Upper lobe of right lung (tissue), 1 donor: ENCODE measurements around the gene AP4B1. TPM values are rescaled to one million over a fixed set of nuclear protein-coding genes. Genes with fewer than 3 reads are reported as not detected.

Experiments
- ATAC-seq: fragments of 200-7000 bp; cut with Tn5 transposase; one replicate; pipeline ENCODE4 v1.9.1; 2020; ENCODE audit warnings: mild to moderate bottlenecking, moderate library complexity
- DNase-seq: peaks from one replicate; pipeline ENCODE4 v3.0.0-alpha.2; 2020
- H3K27ac ChIP-seq: fragments of 200-600 bp; one replicate; pipeline ENCODE4 v1.8.0; 2022
- H3K27me3 ChIP-seq: fragments of 200-600 bp; one replicate; pipeline ENCODE4 v1.8.0; 2022; ENCODE audit warnings: mild to moderate bottlenecking
- H3K36me3 ChIP-seq: fragments of 200-600 bp; one replicate; pipeline ENCODE4 v1.8.0; 2022
- H3K4me1 ChIP-seq: fragments of 200-600 bp; one replicate; pipeline ENCODE4 v1.8.0; 2022
- H3K4me3 ChIP-seq: fragments of 200-600 bp; one replicate; pipeline ENCODE4 v1.8.0; 2022; ENCODE audit warnings: mild to moderate bottlenecking
- H3K9me3 ChIP-seq: fragments of 200-600 bp; one replicate; pipeline ENCODE4 v1.8.0; 2022
- CTCF ChIP-seq: fragments of 200-600 bp; IDR thresholded peaks from one replicate; pipeline ENCODE4 v1.8.0; 2022; ENCODE audit warnings: antibody characterized with exemption
- intact Hi-C: fragments of 100-400 bp; cut with DNase I; formaldehyde crosslinking; loops from one replicate; pipeline ENCODE4 v1.11.0; 2022
- total RNA-seq: library from RNA; stranded (reverse); fragmentation: NEBNext Ultra II Directional; extraction: Animal tissue kit (Norgen Biotek cat#: 25700); gene quantifications from one replicate; pipeline ENCODE4 v1.2.1, GENCODE V29; 2021
- donor health status: DM: no; HTN: yes; CAD: no; lungs with severe emphysema.

Gene AP4B1
- total RNA-seq, 1 donor from 2014 or later: 16.1 TPM

- H3K4me1 ChIP-seq: no peaks in the 10 kb centered on the region
- ATAC-seq (no peak), DNase-seq (no peak)
- intact Hi-C loops: no loop called here
- no peaks in the 10 kb centered on the region for H3K36me3 ChIP-seq
- no peak overlapping the region for H3K4me3 ChIP-seq
- no peaks in the 10 kb centered on the region for H3K27me3 ChIP-seq
- no peaks in the 10 kb centered on the region for H3K9me3 ChIP-seq
- no peak for TF ChIP-seq CTCF
- H3K27ac ChIP-seq: no peak overlapping the region
These were observed 24.9 kb downstream of the AP4B1 start for GRCh38 chr1:113879739-113880038.

DNA sequence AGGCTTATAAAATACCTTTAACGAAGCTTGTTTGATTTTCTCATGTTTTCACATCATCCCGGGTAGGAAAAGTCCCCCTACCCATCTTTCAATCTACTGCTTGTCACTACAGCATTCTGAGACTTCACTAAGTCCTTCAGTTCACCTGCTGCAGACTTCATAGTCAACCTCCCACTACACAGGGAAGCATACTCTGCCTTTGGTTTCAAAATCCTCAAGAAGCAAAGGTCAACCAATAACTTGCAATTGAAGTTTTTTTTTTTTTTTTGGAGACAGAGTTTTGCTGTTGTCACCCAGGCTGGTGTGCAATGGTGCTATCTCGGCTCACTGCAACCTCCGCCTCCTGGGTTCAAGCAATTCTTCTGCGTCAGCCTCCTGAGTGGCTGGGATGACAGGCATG lies 28.4 kb downstream of the AP4B1 start:
- no peaks in the 10 kb centered on the region for H3K9me3 ChIP-seq
- no peaks in the 10 kb centered on the region for H3K36me3 ChIP-seq
- intact Hi-C loops: no loop called here
- DNase-seq: no peak
- peaks cover 22% of the 10 kb centered on the region for H3K4me1 ChIP-seq
- no peak overlapping the region for H3K4me3 ChIP-seq
- H3K27me3 ChIP-seq: no peaks in the 10 kb centered on the region
- TF ChIP-seq CTCF: no peak
- no peak for ATAC-seq
- H3K27ac ChIP-seq: no peak overlapping the region

DNA sequence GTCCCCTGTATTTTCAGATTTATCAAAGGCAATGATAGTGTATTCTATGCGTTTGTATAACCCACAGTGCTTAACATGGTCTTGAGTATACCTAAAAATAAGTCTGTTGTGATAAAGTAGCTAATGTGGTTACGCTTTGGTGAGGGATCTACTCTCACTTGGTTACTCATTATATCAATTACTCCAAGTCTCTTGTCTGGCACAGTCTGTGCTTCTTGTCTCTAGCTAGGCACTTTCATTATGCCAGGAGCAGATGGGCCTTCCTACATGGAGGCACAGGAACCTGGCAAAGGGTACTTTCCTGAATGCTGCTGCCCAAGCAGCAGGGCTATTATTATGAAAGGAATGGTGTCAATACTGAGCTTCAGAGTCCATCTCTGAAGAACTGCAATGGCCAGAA lies 28.9 kb downstream of the AP4B1 start:
- ATAC-seq: no peak
- Histone ChIP-seq H3K4me1 (peaks cover 22% of the 10 kb centered on the region), H3K9me3 (no peaks in the 10 kb centered on the region), H3K36me3 (no peaks in the 10 kb centered on the region), H3K4me3 (no peak overlapping the region), H3K27me3 (no peaks in the 10 kb centered on the region), H3K27ac (no peak overlapping the region)
- no peak for DNase-seq
- no peak for TF ChIP-seq CTCF
- intact Hi-C loops: no loop called here

DNA sequence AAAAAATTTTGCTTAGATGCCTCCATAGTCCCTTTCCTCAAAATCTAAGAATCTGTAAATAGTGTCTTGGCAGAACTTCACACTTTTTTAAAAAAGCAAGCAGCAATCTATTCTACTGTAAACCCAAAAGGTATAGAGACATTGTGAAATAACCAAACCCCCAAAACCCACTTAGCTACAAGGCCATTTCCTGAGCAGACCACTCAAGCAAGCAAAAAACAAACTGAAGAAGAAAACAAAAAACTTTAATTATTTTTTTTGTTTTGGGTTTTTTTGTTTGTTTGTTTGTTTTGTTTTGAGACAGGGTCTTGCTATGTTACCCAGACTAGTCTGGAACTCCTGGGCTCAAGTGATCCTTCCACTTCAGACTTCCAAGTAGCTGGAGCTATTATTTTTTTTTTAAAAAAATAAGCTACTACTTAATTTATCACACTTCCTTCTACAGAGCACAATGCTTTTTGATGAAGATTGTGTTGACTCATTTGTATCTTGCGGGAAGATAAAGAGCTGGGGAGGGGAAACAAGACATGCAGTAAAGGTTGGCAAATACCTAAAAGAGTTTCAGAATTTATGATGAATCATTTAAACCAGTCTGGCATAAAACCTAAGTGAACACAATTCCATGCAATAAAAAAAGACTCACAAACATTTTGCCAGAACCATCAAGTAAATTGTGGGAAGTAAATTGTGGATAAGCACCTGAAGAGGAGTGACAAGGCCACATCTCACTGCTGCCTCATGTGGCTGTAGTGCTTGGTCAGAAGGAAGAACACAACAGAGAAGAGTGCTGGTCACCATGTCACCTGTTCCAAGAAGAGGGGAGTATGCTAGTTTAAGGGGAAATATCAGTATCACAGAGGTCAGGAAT lies 30.4 kb downstream of the AP4B1 start:
- Histone ChIP-seq H3K4me1 (peaks cover 22% of the 10 kb centered on the region), H3K36me3 (no peaks in the 10 kb centered on the region), H3K27ac (no peak overlapping the region), H3K4me3 (no peak overlapping the region), H3K9me3 (no peaks in the 10 kb centered on the region), H3K27me3 (no peaks in the 10 kb centered on the region)
- intact Hi-C loops: no loop called here
- ATAC-seq (peak; percentile 46), DNase-seq (no peak)
- no peak for TF ChIP-seq CTCF

DNA sequence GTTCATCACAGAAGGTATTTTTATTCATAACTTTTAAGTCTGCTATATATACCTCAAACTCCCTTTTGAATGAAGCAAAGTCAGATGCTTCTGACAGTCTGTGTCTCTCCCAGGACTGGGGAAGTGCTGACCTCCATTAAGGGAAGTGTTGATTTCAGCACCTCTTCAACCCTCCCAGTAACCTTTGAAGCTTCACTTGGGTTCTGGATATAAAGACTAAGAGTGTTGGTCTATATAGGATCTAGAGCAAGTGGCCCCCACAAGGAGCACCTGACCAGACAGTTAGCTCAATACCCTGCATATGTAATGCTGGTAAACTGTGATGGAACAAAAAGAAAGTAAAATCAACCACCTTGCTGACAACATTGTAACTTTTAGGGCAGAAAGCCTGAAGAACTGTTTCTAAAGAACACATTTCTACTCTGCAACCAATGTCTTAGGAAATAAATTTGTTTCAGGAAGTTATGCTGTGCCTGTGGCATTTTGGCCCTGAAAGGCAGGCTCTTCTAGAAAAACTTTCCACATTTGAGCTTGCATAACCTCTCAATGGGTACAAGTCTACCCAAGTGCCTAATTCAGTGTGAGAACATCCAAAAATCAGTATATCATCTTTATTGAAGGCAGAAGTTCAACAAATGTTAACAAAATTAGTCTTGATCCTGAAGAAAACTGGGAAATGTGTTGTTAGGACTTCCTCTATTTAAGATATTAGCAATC lies 32.2 kb downstream of the AP4B1 start:
- TF ChIP-seq CTCF: no peak
- H3K4me1 ChIP-seq: peaks cover 22% of the 10 kb centered on the region
- peak overlapping the region; percentile 75 for H3K27ac ChIP-seq
- H3K9me3 ChIP-seq: no peaks in the 10 kb centered on the region
- ATAC-seq (peak; percentile 67), DNase-seq (no peak)
- H3K27me3 ChIP-seq: no peaks in the 10 kb centered on the region
- intact Hi-C loops: no loop called here
- no peaks in the 10 kb centered on the region for H3K36me3 ChIP-seq
- H3K4me3 ChIP-seq: peak overlapping the region; percentile 40
